ENCODE measurements around the gene SLC35E1. TPM values are rescaled to one million over a fixed set of nuclear protein-coding genes. Genes with fewer than 3 reads are reported as not detected.

Gene SLC35E1
- polyA plus RNA-seq, 1 of the 3 experiments (the other 2 are of a cell fraction): 23.5 TPM

GRCh38 chr19:16612636-16613035 lies 40.4 kb upstream of the SLC35E1 start:
- Histone ChIP-seq H3K9me3 (no peaks in the 10 kb centered on the region), H3K27ac (ENCODE audit: low read depth in 2 of 2, low read length in 1 of 2) (no peak overlapping the region), H4K20me1 (ENCODE audit: insufficient read depth) (peaks cover 98% of the 10 kb centered on the region), H3K9me2 (no peaks in the 10 kb centered on the region), H3K4me3 (ENCODE audit: low read depth in 2 of 2, low read length in 1 of 2) (no peak overlapping the region), H3K79me2 (ENCODE audit: insufficient read depth) (peaks cover 100% of the 10 kb centered on the region), H3K36me3 (replicated peaks in 1 of 2; ENCODE audit: control insufficient read depth in 1 of 2, insufficient read depth in 2 of 2, low read length in 1 of 2) (no peaks in the 10 kb centered on the region), H3K27me3 (ENCODE audit: insufficient read depth) (no peaks in the 10 kb centered on the region), H2AFZ (ENCODE audit: low read depth) (no peak overlapping the region), H3K9ac (no peak overlapping the region), H3K4me2 (no peak overlapping the region), H3K4me1 (ENCODE audit: control insufficient read depth in 1 of 2, insufficient read depth in 2 of 2, low read depth in 1 of 2, low read length in 1 of 2) (peaks cover 0 to 7% of the 10 kb centered on the region in 2 experiments; a peak in 2 of 4 replicates), H3F3A (replicated peaks; ENCODE audit: insufficient read depth) (no peaks in the 10 kb centered on the region)
- ChIA-PET POLR2A (interaction anchor here (0.9 to 1.0 kb wide), 2 partner anchors 9 to 47 kb away, joined by 3 to 5 read pairs; no protein-coding TSS in a partner anchor), CTCF (interaction anchor here (0.7 to 1.2 kb wide), 3 partner anchors 10 to 274 kb away, joined by 3 to 4 read pairs (median 3); no protein-coding TSS in a partner anchor)
- no peak for DNase-seq
- 82% methylated on average over 3 of the region's 3 CpGs for WGBS (ENCODE audit: low lambda C conversion rate)
- no peak for TF ChIP-seq REST (IDR thresholded peaks at IDR 0.05; ENCODE audit: low read depth, low read length)
- no peak for TF ChIP-seq FOXJ3 (CRISPR knock-in tag; IDR thresholded peaks at IDR 0.05)
- TF ChIP-seq NRF1 (IDR thresholded peaks at IDR 0.05; ENCODE audit: low read depth, low read length): no peak
- TF ChIP-seq, protein P1, sequence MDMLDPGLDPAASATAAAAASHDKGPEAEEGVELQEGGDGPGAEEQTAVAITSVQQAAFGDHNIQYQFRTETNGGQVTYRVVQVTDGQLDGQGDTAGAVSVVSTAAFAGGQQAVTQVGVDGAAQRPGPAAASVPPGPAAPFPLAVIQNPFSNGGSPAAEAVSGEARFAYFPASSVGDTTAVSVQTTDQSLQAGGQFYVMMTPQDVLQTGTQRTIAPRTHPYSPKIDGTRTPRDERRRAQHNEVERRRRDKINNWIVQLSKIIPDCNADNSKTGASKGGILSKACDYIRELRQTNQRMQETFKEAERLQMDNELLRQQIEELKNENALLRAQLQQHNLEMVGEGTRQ (IDR thresholded peaks at IDR 0.05; ENCODE audit: borderline replicate concordance, low read depth, low read length): no peak
- no peak for TF ChIP-seq GABPA (IDR thresholded peaks at IDR 0.05; ENCODE audit: low read depth)
- no peak for TF ChIP-seq RAD21 (IDR thresholded peaks at IDR 0.05; ENCODE audit: low read length)
- no peak for TF ChIP-seq MXI1 (IDR thresholded peaks at IDR 0.05; ENCODE audit: low read depth, low read length)
- TF ChIP-seq EZH2phosphoT487 (IDR thresholded peaks at IDR 0.05; ENCODE audit: borderline replicate concordance, low read depth): no peak
- TF ChIP-seq EP300 (IDR thresholded peaks at IDR 0.05; ENCODE audit: borderline replicate concordance in 1 of 2, low read depth in 1 of 2, low read length in 1 of 2): no peak
- no peak for TF ChIP-seq CHD2 (IDR thresholded peaks at IDR 0.05; ENCODE audit: low read length, partially characterized antibody)
- no peak for TF ChIP-seq TAF1 (IDR thresholded peaks at IDR 0.05; ENCODE audit: borderline replicate concordance, low read depth, low read length)
- no peak for TF ChIP-seq TCF12 (IDR thresholded peaks at IDR 0.05)
- no peak for TF ChIP-seq ZBTB33 (IDR thresholded peaks at IDR 0.05; ENCODE audit: borderline replicate concordance, low read depth)
- TF ChIP-seq, protein P2, sequence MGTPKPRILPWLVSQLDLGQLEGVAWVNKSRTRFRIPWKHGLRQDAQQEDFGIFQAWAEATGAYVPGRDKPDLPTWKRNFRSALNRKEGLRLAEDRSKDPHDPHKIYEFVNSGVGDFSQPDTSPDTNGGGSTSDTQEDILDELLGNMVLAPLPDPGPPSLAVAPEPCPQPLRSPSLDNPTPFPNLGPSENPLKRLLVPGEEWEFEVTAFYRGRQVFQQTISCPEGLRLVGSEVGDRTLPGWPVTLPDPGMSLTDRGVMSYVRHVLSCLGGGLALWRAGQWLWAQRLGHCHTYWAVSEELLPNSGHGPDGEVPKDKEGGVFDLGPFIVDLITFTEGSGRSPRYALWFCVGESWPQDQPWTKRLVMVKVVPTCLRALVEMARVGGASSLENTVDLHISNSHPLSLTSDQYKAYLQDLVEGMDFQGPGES (IDR thresholded peaks at IDR 0.05; ENCODE audit: low read depth, low read length): no peak
- no peak for TF ChIP-seq JUND (IDR thresholded peaks at IDR 0.05)
- no peak for TF ChIP-seq RCOR1 (IDR thresholded peaks at IDR 0.05; ENCODE audit: low read length)
- TF ChIP-seq ELF1 (IDR thresholded peaks at IDR 0.05): no peak
- no peak for TF ChIP-seq NFIC (IDR thresholded peaks at IDR 0.05; ENCODE audit: borderline replicate concordance)
